Suprapubic skin (tissue), 4 donors: ENCODE results near the gene TRAPPC10.

ENCODE experiments used
- EP300 ChIP-seq: sonication (generic); formaldehyde crosslinking; IDR thresholded peaks from one replicate; pipeline ENCODE4 v1.6.1; 2017; ENCODE audit warnings: antibody characterized with exemption
- POLR2A ChIP-seq, 2 donors: fragments of 450-650 bp; IDR thresholded peaks; one replicate each; pipeline ENCODE4 v1.6.1; 2017; ENCODE audit warnings: antibody characterized with exemption in 2 of 2, mild to moderate bottlenecking in 2 of 2, moderate library complexity in 2 of 2
- POLR2AphosphoS5 ChIP-seq, 3 donors: sonication (generic); formaldehyde crosslinking; IDR thresholded peaks; one replicate each; pipeline ENCODE4 v1.6.1; 2017; ENCODE audit warnings: antibody characterized with exemption in 3 of 3
- TF ChIP-seq, protein P1 (sequence below), 2 donors: fragments of 200-600 bp in 1 of 2; fragments of 450-650 bp in 1 of 2; sonication (generic) in 1 of 2; IDR thresholded peaks; one replicate each; pipeline ENCODE4 v1.5.1; 2016 to 2019; ENCODE audit warnings: antibody characterized with exemption in 2 of 2, mild to moderate bottlenecking in 1 of 2, moderate library complexity in 1 of 2

DNA sequence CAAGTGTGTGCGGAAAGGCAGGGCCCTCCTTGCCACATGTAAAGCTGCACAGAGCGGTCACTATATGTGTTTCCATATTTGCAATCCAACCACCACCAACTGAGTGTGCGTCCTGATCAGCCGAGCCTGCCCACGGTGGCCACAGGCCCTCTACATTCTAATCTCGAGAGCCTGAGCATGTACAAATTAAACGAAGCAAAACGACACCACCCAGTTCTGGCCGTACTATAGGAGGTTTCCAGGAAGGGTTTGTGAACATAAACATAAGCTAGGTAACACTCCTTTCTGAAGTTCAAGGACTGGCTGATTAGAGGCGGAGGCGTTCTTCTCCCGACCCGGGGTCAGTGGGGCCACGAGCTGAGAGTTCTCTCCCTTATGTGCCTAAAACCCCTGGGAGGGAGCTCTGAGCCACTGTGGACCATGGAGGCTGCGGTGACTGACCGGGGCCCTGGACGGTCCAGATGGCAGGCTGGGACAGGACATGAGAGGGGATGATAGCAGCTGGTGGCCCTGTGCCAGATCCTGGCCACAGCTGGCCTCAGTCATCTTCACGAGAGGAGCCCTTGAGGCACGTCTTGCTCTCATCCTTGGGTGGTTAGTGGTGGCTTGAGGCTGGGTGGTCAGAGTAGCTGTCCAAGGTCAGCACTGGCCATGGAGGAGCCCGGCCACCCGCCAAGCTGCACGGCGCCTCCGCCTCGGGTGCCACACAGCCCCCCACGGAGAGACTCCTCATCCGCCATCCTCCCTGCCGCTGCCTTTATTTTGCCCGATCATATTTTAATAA lies 39.1 kb upstream of the TRAPPC10 start:
- TF ChIP-seq, protein P1, sequence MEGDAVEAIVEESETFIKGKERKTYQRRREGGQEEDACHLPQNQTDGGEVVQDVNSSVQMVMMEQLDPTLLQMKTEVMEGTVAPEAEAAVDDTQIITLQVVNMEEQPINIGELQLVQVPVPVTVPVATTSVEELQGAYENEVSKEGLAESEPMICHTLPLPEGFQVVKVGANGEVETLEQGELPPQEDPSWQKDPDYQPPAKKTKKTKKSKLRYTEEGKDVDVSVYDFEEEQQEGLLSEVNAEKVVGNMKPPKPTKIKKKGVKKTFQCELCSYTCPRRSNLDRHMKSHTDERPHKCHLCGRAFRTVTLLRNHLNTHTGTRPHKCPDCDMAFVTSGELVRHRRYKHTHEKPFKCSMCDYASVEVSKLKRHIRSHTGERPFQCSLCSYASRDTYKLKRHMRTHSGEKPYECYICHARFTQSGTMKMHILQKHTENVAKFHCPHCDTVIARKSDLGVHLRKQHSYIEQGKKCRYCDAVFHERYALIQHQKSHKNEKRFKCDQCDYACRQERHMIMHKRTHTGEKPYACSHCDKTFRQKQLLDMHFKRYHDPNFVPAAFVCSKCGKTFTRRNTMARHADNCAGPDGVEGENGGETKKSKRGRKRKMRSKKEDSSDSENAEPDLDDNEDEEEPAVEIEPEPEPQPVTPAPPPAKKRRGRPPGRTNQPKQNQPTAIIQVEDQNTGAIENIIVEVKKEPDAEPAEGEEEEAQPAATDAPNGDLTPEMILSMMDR (IDR thresholded peaks at IDR 0.05) = no peak
- TF ChIP-seq POLR2A (IDR thresholded peaks at IDR 0.05) (no peak), EP300 (no peak), POLR2AphosphoS5 (IDR thresholded peaks at IDR 0.05) (no peak)
